ENCODE data around the gene YY1. TPM values are rescaled to one million over a fixed set of nuclear protein-coding genes. Genes with fewer than 3 reads are reported as not detected.

YY1 gene
- total and polyA plus RNA-seq, 7 donors = 26.7 to 61.5 (median 53.9) TPM

DNA sequence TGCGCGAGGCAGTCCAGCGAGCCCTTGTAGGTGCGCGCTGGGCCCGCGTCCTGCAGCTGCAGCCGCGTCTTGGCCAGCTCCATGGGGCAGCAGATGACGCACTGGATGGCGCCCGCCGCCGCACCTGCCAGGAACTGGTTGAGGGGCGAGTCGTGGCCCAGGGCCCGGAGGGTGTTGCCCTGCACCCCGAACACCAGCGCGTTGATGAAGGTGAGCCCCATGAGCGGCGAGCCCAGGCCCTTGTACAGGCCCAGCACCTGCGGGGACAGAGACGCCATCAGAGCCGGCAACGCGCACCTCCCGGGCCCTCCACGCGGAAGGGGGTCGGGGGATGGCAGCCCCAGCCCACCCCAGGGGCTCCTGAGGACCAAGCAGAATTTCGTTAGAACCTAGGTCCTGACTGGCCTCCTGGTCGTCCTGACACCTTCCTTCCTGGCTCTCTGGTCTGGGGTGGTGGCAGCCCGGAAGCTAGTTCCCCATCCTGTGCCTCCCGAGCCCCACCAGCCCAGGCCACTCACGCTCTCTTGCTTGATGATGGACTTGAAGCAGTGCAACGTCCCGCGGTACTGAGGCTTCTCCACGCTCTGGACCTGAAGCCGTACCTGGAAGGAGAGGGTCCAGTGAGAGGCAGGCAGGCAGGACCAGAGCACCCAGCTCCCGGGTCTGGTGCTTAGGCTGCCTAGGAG lies 54.0 kb downstream of the YY1 start:
- TF ChIP-seq EP300 (IDR thresholded peaks at IDR 0.05) (no peak), POLR2AphosphoS5 (IDR thresholded peaks at IDR 0.05) (no peak), POLR2A (IDR thresholded peaks at IDR 0.05) (no peak)
- TF ChIP-seq, protein P1, sequence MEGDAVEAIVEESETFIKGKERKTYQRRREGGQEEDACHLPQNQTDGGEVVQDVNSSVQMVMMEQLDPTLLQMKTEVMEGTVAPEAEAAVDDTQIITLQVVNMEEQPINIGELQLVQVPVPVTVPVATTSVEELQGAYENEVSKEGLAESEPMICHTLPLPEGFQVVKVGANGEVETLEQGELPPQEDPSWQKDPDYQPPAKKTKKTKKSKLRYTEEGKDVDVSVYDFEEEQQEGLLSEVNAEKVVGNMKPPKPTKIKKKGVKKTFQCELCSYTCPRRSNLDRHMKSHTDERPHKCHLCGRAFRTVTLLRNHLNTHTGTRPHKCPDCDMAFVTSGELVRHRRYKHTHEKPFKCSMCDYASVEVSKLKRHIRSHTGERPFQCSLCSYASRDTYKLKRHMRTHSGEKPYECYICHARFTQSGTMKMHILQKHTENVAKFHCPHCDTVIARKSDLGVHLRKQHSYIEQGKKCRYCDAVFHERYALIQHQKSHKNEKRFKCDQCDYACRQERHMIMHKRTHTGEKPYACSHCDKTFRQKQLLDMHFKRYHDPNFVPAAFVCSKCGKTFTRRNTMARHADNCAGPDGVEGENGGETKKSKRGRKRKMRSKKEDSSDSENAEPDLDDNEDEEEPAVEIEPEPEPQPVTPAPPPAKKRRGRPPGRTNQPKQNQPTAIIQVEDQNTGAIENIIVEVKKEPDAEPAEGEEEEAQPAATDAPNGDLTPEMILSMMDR (IDR thresholded peaks at IDR 0.05) = no peak
- Histone ChIP-seq H3K4me3 (no peak overlapping the region), H3K36me3 (peaks cover 8 to 27% (median 10%) of the 10 kb centered on the region in 4 donors), H3K27me3 (no peaks in the 10 kb centered on the region), H3K9me3 (no peaks in the 10 kb centered on the region), H3K27ac (no peak overlapping the region), H3K4me1 (peaks cover 0 to 24% (median 22%) of the 10 kb centered on the region in 4 donors)
- no peak for DNase-seq
- intact Hi-C loops (cut with DNase I) = no loop called here
- WGBS, 2 donors = 96 to 97% methylated on average over 42 of the region's 42 CpGs

DNA sequence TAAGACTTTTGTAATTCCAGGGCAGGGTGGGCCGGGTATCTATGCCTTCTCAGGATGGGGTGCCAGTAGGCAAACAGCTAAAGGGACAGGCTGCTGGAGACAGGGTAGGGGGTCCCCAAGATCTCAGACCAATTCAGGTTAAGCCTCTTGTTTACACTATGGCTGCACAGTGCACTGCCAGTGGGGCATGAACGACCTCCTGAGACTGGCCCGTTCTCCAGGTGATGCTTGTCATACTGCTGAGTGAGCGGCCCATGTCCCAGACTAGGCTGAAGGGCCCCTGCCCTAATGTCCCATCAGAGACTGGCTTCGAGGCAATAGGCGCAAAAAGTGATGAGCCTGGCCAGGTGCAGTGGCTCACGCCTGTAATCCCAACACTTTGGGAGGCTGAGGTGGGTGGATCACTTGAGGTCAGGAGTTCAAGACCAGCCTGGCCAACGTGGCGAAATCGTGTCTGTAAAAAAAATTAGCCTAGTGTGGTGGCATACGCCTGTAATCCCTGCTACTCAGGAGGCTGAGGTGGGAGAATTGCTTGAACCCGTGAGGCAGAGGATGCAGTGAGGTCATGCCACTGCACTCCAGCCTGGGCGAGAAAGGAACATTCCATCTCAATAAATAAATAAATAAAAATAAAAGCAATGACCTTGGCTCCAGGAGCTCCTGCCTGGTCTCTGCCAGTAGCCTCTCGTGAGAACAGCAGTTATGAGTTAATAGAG lies 54.7 kb downstream of the YY1 start:
- Histone ChIP-seq H3K27me3 (no peaks in the 10 kb centered on the region), H3K36me3 (peaks cover 8 to 27% (median 10%) of the 10 kb centered on the region in 4 donors), H3K4me1 (peaks cover 0 to 32% (median 29%) of the 10 kb centered on the region in 4 donors), H3K27ac (peak overlapping the region in 1 of 4 donors; percentile 15), H3K9me3 (no peaks in the 10 kb centered on the region), H3K4me3 (no peak overlapping the region)
- 83 to 85% methylated on average over 14 of the region's 14 CpGs for WGBS, 2 donors
- intact Hi-C loops (cut with DNase I) = no loop called here
- DNase-seq = no peak
- TF ChIP-seq, protein P1 (IDR thresholded peaks at IDR 0.05) = no peak
- TF ChIP-seq POLR2AphosphoS5 (IDR thresholded peaks at IDR 0.05) = no peak
- no peak for TF ChIP-seq EP300 (IDR thresholded peaks at IDR 0.05)
- no peak for TF ChIP-seq POLR2A (IDR thresholded peaks at IDR 0.05)

DNA sequence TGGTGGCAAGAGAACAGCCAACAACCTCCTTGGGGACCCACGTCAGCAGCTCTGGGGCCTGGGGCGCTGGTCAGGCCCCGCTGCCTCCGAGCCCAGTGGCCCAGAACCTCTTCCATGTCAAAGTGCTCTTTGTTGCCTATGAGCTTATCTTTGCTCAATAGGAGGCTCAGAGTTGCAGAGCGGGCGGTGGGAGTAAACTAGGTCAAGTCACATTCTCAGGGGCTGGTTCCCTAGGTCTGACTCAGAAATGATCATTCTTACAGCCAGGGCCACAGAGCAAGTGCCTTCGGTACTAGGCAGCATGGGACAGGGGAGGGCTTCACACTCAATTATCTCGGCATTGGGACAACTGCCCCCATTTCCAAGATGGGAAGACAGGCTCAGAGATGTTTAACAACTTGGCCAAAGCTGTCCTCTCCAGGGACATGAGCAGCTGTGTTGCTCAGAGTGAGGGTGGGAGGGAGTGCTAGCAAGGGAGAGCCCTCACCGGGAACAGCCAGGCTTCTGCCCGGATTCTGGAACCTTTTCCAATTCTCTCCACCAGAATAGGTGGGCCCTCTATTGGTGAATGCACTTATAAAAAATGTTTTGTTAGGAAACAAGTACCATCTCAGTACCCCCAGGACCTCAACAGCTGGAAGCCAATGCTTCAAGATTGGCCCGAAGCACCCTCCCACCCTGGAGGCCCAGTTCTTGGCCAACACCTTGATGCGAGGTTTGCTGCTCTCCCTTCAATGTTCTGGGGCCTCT lies 55.4 kb downstream of the YY1 start:
- DNase-seq = no peak
- Histone ChIP-seq H3K9me3 (no peaks in the 10 kb centered on the region), H3K27me3 (no peaks in the 10 kb centered on the region), H3K4me3 (no peak overlapping the region), H3K36me3 (peaks cover 8 to 22% (median 10%) of the 10 kb centered on the region in 4 donors), H3K27ac (peak overlapping the region in 3 of 4 donors; percentile 15 to 86 (median 23)), H3K4me1 (peaks cover 0 to 39% (median 32%) of the 10 kb centered on the region in 4 donors)
- no peak for TF ChIP-seq POLR2A (IDR thresholded peaks at IDR 0.05)
- TF ChIP-seq EP300 (IDR thresholded peaks at IDR 0.05) = no peak
- TF ChIP-seq, protein P1 (IDR thresholded peaks at IDR 0.05) = no peak
- TF ChIP-seq POLR2AphosphoS5 (IDR thresholded peaks at IDR 0.05) = no peak
- WGBS, 2 donors = 85 to 92% methylated on average over 12 of the region's 12 CpGs
- intact Hi-C loops (cut with DNase I) = no loop called here

DNA sequence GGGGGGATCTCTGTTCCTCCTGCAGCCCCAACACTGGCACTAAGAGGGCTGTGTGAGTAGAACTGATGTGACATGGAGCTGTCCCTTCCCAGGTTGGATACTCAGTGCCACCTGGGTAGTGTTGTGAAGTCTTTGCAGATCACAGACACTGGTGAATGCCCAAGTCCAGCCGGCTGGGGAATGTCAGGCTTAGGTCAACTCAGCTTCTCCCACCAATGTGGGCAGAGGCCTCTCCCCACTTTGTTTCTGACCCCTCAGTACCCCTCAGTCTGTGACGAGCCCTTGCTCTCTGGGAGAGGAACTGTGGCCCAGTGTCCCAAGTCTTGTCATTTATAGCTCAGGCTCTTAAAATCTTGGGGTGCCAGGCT lies 56.0 kb downstream of the YY1 start:
- Histone ChIP-seq H3K4me1 (peaks cover 0 to 41% (median 35%) of the 10 kb centered on the region in 4 donors), H3K27ac (peak overlapping the region in 2 of 4 donors; percentile 23 to 86), H3K9me3 (no peaks in the 10 kb centered on the region), H3K27me3 (no peaks in the 10 kb centered on the region), H3K36me3 (peaks cover 8 to 22% (median 10%) of the 10 kb centered on the region in 4 donors), H3K4me3 (no peak overlapping the region)
- intact Hi-C loops (cut with DNase I) = no loop called here
- WGBS, 2 donors = 91 to 94% methylated on average over 2 of the region's 2 CpGs
- DNase-seq = peak; percentile 56
- TF ChIP-seq EP300 (IDR thresholded peaks at IDR 0.05) (no peak), POLR2AphosphoS5 (IDR thresholded peaks at IDR 0.05) (no peak), POLR2A (IDR thresholded peaks at IDR 0.05) (no peak)
- TF ChIP-seq, protein P1 (IDR thresholded peaks at IDR 0.05) = no peak

Measured in sigmoid colon (tissue), 7 donors.